Measurements from ENCODE around the gene OR2M2. TPM values are rescaled to one million over a fixed set of nuclear protein-coding genes. Genes with fewer than 3 reads are reported as not detected.

The OR2M2 gene
- total and polyA plus RNA-seq, 12 donors: not detected

DNA sequence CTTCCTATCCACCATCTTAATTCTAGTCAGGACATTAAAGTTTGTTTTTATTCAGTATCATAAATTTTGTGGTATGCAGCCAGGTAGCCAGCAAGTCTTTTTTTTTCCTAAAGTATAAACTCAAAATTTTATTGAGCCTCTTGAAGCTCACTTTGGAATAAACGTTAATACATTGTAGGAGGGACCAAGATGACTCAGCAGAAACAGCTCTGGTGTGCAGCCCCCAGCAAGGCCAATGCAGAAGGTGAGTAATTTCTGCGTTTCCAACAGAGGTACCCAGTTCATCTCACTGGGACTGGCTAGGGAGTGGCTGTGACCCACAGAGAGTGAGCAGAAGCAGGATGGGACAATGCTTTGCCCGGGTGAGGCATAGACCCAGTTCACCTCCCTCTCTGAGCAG is 12.7 kb downstream of the OR2M2 start:
- no peak overlapping the region for H3K27ac ChIP-seq
- no peak for DNase-seq
- H3K36me3 ChIP-seq: no peaks in the 10 kb centered on the region
- no peak overlapping the region for H3K4me3 ChIP-seq
- intact Hi-C loops (cut with DNase I): no loop called here
- H3K9me3 ChIP-seq: peaks cover 0 to 13% (median 0%) of the 10 kb centered on the region in 11 donors
- WGBS, 2 donors: 58 to 59% methylated on average over 3 of the region's 3 CpGs
- H3K4me1 ChIP-seq: no peaks in the 10 kb centered on the region
- H3K27me3 ChIP-seq: no peaks in the 10 kb centered on the region
- ATAC-seq: no peak
- TF ChIP-seq, protein P1, sequence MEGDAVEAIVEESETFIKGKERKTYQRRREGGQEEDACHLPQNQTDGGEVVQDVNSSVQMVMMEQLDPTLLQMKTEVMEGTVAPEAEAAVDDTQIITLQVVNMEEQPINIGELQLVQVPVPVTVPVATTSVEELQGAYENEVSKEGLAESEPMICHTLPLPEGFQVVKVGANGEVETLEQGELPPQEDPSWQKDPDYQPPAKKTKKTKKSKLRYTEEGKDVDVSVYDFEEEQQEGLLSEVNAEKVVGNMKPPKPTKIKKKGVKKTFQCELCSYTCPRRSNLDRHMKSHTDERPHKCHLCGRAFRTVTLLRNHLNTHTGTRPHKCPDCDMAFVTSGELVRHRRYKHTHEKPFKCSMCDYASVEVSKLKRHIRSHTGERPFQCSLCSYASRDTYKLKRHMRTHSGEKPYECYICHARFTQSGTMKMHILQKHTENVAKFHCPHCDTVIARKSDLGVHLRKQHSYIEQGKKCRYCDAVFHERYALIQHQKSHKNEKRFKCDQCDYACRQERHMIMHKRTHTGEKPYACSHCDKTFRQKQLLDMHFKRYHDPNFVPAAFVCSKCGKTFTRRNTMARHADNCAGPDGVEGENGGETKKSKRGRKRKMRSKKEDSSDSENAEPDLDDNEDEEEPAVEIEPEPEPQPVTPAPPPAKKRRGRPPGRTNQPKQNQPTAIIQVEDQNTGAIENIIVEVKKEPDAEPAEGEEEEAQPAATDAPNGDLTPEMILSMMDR (IDR thresholded peaks at IDR 0.05): no peak

DNA sequence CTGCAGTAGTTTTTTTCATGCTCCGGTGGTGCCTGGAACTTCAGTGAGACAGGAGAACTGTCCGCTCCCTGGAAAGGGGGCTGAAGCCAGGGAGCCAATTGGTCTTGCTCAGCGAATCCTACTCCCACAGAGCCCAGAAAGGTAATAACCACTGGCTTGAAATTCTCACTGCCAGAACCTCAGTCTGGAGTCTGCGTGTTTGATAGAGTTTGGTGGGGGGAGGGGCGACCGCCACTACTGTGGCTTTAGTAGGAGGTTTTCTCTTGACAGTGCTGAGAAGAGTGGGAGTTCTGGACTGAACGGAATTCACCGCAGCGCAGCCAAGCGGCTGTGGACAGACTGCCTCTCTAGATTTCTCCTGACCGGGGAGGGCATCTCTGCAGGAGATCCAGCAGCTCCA is 14.4 kb downstream of the OR2M2 start:
- no peaks in the 10 kb centered on the region for H3K36me3 ChIP-seq
- TF ChIP-seq, protein P1 (IDR thresholded peaks at IDR 0.05): no peak
- ATAC-seq: no peak
- no peak for DNase-seq
- H3K27ac ChIP-seq: no peak overlapping the region
- H3K4me3 ChIP-seq: no peak overlapping the region
- no peaks in the 10 kb centered on the region for H3K27me3 ChIP-seq
- peaks cover 0 to 20% (median 7%) of the 10 kb centered on the region in 11 donors for H3K9me3 ChIP-seq
- intact Hi-C loops (cut with DNase I): no loop called here
- 37 to 46% methylated on average over 11 of the region's 11 CpGs for WGBS, 2 donors
- no peaks in the 10 kb centered on the region for H3K4me1 ChIP-seq

DNA sequence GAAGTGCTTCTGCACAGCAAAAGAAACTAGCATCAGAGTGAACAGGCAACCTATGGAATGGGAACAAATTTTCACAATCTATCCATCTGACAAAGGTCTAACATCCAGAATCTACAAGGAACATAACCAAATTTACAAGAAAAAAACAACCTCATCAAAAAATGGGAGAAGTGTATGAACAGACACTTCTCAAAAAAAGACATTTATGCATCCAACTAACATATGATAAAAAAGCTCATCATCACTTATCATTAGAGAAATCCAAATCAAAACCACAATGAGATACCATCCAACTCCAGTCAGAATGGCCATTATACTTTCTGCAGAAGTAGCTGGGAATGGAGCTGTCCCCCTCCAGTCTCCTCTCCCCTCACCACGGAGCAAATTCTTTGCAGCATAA is 19.5 kb downstream of the OR2M2 start:
- intact Hi-C loops (cut with DNase I): no loop called here
- Histone ChIP-seq H3K27me3 (no peaks in the 10 kb centered on the region), H3K4me3 (no peak overlapping the region), H3K36me3 (no peaks in the 10 kb centered on the region), H3K4me1 (no peaks in the 10 kb centered on the region), H3K27ac (no peak overlapping the region), H3K9me3 (peaks cover 0 to 27% (median 7%) of the 10 kb centered on the region in 11 donors)
- DNase-seq: no peak
- WGBS, 2 donors: 54 to 67% methylated on average over 1 of the region's 1 CpG
- TF ChIP-seq, protein P1 (IDR thresholded peaks at IDR 0.05): no peak
- no peak for ATAC-seq

DNA sequence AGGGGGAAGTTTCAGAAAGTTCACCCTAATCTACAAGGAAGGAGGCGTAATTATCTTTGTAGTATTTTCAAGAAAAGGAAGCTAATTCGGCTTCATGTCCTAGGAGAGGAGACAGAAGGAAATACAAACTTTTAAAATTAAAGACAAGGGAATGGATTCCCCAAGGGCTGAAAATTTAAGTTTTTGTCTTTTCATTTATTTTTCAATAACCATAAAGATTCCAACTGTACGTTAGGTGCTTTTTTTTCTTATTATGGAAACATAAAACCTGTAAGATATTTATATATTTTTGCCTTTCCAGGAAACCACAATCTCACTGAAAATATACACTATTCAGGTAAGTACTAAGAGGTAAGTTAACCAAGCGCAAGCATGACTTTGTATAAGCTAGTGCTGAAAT is 22.3 kb downstream of the OR2M2 start, which contains the start of gene OR2M3:
OR2M3 (plus strand) TSS at position 301 of the 400 bp plus-strand sequence. CDS start 5,803 bp downstream, outside the sequence.
- DNase-seq: no peak
- ATAC-seq: no peak
- H3K27me3 ChIP-seq: no peaks in the 10 kb centered on the region
- H3K9me3 ChIP-seq: peaks cover 0 to 27% (median 7%) of the 10 kb centered on the region in 11 donors
- intact Hi-C loops (cut with DNase I): no loop called here
- 47 to 48% methylated on average over 4 of the region's 4 CpGs for WGBS, 2 donors
- no peak within 1 kb of the TSS for H3K27ac ChIP-seq
- no peak within 1 kb of the TSS for H3K4me3 ChIP-seq
- no peaks in the 10 kb centered on the region for H3K36me3 ChIP-seq
- H3K4me1 ChIP-seq: no peaks in the 10 kb centered on the region
- TF ChIP-seq, protein P1 (IDR thresholded peaks at IDR 0.05): no peak

Measured in heart right ventricle (tissue), 16 donors.